Epithelial cell of prostate (primary cell): ENCODE results near the gene ZFAND3.

Experiments
- DNase-seq: peaks from one replicate; pipeline ENCODE4 v3.0.0-alpha.2; 2011; ENCODE audit warnings: low read depth, low spot score
- H3K27ac ChIP-seq: fragments of 450-650 bp; 2 replicates; pipeline ENCODE4 v1.5.1; 2017; ENCODE audit warnings: mild to moderate bottlenecking

The ZFAND3 gene

DNA sequence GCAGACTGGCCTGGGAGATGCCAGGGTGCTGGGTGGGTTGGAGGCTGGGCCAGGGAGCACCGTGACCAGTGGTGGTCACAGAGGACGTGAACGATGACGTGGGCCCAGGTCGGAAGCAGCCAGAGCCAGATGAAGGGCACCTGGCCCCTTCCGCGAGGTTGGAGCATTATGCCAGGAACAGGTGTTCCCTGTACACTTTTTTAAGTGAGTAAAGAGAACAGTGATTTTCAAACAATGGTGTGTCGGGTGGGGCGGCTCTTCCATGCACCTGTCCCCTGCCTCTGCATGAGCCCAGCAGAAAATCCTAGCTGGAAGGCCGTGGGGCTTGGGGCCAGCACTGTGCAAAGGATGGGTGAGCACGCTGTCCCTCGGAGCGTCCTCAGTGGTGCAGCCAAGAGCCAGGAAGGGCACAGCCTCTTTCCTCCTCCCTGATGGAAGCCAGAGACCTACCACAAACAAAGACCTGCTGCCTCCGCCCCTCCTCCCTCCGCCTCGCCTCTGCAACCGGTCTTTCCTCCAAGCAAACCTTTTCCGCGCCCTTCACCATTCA lies 350.5 kb downstream of the ZFAND3 start:
- no peak overlapping the region for H3K27ac ChIP-seq
- no peak for DNase-seq

DNA sequence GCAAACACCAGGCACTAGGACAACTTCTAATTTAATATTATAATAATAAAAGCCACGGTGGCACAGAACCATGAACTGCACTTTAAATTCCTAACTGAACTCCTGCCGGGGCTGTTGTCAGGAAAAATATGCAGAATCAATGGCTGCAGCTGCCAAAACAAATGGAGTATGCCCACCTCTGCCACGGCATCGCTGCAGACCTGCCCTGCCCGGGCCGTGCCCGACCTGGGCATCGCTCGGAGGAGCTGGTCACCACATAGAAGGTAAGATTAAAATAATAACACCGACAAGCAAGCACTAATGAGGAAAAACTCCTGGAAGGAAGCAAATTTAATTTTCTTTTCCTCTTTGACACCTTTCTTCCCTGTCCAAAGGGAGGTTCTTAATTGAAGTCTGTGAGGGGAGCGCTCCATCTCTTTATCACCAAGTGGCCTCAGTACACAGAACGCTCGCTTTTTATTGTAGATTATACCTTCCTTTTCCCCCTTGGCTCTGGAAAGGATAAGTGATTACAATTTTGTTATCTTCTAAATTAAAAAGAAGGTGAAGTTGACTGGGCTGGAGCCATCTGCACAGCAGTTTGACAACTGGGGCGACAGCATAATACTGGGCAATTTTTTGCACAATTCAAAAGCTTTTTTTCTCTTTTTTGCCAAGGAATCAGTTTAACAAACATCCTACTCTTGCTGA lies 351.3 kb downstream of the ZFAND3 start:
- no peak overlapping the region for H3K27ac ChIP-seq
- DNase-seq, result no peak

GRCh38 chr6:38171997-38172738 lies 352.6 kb downstream of the ZFAND3 start:
- DNase-seq, result no peak

DNA sequence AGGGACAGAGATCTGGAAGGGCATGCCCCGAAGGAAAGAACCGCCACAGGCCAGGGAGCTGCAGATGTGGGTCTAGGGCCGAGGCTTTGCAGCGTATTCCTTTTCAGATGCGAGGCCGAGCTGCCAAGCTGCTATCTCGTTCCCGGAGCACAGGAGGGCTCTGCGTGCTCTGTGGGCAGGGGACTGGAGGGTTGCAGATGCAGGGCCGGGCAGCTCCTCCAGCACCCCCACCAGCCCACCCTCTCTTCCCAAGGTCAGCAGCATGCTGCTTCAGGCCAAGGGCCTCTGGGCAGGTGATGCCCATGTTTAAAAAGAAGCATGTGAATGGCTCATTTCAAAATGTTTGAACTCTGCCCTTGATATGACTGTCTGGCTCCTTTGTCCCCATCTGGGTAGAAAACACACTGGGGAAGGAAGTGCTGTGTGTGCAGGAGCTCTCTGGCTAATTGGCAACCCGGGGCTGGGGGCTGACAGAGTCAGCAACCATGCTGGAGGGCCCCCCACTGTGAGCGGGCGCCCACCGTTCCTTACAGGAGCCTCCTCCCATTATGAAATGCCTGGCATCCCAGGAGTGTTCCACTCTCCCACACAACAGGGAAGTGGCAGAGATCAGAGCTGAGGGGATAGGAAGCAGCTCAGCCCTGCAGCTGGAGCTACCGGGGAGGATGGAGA lies 353.3 kb downstream of the ZFAND3 start:
- no peak overlapping the region for H3K27ac ChIP-seq
- no peak for DNase-seq

More at GRCh38 chr6:38171997-38172738, 352.6 kb downstream of the ZFAND3 start:
- no peak overlapping the region for H3K27ac ChIP-seq

- H3K27ac ChIP-seq, result no peak overlapping the region
- no peak for DNase-seq
These were observed 354.4 kb downstream of the ZFAND3 start for GRCh38 chr6:38173909-38174308.

DNA sequence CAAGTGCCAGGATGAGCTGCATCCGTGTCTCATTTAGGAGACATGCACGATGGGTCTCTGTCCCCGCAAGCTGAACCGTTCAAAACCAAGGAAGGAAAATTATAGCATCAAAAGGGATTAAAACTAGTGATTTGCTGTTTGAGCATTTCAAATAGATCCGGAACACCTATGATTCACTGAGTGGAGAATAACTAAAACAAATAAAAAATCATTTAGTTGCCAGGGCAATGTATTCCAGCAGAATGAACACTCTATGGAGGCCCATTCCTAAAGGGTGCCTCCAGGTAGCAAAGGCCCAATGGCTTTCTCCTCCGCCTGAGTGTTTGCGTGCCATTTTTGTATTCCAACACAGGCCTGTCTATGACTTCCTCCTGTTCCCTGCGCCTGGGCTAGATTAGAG lies 354.8 kb downstream of the ZFAND3 start:
- no peak for DNase-seq
- no peak overlapping the region for H3K27ac ChIP-seq

- H3K27ac ChIP-seq, result no peak overlapping the region
- DNase-seq, result no peak
These were observed 355.4 kb downstream of the ZFAND3 start for GRCh38 chr6:38174806-38175495.

- DNase-seq, result no peak
- no peak overlapping the region for H3K27ac ChIP-seq
These were observed 356.3 kb downstream of the ZFAND3 start for GRCh38 chr6:38175786-38176185.

DNA sequence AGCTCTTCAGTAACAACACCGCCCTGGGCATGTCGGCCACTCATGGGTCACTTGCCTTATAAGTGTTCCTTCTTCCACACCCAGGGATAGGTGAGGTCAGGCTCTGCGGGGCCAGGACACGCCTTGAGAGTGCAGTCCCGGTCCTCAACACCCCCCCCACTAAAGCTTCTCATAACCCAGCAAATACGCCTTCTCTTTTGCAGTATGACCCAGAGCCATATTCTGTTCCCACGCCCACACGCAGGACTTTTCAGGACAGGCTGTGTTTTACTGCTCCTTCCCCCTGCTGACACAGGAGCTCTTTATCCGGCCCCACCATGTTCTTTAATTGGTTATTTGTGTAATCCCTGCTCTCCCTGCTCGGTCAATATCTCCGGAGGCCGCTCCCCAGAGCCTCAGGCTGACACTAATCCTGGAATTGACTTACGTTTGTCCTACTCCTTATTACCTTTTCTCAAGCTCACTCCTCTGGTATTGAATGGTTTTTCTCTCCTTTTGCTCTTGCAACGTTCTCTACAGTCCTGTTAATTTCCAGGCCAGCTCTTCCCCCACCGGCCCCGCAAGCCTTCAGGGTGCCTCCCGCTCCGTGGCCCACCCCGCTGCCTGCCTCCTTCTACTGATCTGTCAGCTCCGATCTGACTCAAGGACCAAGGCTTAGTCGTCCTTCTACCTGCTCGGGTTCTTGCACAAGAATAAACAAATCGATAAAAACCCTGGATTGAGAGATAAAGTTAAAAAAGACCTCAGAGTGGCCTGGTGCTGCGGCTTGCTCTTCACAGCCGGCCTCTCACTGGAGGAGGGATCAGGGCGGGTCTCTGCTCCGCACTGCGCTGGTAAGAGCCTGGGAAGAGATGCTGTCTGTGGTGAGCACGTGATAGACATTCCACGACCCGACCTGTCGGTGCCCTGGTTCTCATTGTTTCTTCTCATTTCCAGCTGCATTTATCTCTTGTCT lies 357.5 kb downstream of the ZFAND3 start:
- no peak overlapping the region for H3K27ac ChIP-seq
- no peak for DNase-seq

DNA sequence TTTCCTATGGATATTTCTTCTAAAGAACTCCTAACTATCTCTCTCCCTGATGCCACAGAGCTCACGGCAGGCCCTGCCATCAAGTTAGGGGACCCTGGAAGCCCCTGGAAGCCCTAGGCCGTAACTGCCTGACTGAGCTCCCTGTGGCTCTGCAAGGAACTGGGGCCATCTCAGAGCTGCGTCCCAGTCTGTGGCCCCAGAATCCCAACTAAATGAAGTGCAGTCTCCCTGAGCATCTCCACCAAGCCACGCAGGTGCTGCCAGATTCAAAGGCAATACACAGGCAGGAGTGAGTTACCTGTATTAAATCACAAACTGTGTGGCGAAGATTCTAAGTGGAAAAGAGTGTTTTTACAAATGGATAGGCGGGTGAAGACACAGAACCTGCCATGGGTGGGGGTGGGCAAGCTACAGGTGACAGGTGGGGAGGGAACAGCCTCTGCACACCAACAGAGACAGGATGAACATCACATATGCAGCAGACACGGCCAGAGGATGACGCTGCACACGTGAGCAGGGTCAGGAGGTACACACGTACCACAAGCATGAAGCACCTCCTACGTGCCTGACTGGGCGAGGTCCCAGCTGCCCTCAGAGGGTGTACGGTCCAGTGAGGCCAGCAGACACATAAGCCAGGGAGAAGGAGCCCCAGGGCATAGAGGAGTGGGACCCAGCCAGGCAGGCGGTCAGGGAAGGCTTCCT lies 358.5 kb downstream of the ZFAND3 start:
- no peak for DNase-seq
- H3K27ac ChIP-seq, result no peak overlapping the region

DNA sequence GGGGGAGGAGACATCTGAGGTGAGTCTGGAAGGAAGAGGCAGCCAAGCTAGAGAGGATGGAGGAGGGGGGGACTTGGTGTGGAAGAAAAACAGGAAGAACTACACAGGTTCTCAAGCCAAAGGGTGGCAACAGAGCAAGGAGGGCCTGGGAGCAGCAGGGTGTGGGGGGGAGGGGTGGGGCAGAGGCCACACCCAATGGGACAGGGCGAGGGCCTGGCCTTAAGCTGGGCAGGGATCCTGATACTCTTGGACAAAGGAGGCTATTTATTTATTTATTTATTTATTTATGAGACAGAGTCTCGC lies 359.0 kb downstream of the ZFAND3 start:
- no peak for DNase-seq
- H3K27ac ChIP-seq, result no peak overlapping the region

DNA sequence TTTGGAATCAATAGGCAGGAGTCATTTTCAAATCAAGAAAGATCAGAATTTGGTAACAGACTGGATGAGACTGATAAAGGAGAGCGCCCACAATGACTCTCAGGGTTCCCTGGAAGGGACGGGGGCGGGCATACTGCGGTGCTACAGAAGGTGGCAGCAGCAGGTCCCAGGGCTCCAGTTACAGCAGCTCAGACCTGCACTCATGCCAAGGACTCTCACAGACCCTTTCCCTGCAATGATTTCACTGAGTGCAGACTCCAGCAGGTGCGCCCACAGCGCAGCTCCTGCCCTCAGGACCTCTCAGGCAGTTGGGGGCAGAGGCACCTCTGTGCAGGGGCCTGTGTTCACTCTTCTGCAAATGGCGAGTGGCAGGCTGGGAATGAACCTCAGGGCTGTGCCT lies 359.8 kb downstream of the ZFAND3 start:
- H3K27ac ChIP-seq, result no peak overlapping the region
- no peak for DNase-seq

DNA sequence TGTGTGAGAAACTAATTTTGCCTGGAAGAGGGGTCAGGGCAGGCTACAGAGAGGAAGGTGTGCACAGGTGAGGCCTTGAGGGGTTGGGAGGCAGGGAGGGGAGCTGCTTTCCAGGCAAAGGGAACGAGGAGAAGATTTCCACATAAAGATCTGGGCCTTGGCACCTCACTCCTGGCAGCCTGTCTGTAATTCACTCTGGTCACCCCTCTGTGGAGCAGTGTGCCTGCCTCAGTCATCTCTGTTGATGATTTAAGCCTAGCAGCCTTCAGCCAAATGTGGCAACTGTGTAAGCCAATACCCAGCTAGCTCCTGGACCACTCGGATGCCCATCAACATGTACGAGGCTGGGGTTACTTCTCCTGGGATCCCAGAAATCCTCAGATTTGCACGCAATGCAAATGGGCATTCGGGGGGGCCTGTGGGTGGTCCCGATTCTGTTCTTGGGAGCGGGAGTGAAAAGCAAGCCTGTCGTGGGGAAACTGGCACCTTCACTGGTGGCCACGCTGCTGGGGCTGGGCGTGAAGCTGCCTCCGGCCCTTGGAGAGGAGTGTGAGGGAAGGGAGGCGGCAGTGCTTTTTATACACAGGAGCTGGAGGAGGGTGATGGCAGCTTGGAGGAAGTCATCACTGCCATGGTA lies 360.4 kb downstream of the ZFAND3 start:
- DNase-seq, result no peak

GRCh38 chr6:38180586-38180985 lies 361.1 kb downstream of the ZFAND3 start:
- no peak overlapping the region for H3K27ac ChIP-seq
- DNase-seq, result no peak

More for the DNA sequence above, 360.4 kb downstream of the ZFAND3 start:
- H3K27ac ChIP-seq, result no peak overlapping the region

DNA sequence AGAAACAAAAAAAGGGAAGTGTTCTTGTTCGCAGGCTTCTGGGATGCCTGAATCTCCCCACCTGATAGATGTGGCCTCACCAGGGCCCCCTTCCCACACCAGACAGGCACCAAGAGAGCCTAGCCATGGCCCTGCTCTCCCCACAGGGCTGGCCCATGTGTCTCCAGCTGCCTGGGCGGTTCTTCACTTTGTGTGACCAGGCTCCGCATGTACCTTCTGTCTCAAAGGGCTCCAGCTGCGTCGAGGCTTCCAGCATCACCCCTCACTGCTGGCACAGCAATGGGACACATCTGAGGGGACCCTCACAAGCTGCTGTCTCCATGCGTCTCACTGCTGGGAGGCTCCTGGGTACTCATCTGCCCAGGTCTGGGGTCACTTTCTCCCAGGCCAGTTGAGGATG lies 362.9 kb downstream of the ZFAND3 start:
- H3K27ac ChIP-seq, result no peak overlapping the region
- no peak for DNase-seq

DNA sequence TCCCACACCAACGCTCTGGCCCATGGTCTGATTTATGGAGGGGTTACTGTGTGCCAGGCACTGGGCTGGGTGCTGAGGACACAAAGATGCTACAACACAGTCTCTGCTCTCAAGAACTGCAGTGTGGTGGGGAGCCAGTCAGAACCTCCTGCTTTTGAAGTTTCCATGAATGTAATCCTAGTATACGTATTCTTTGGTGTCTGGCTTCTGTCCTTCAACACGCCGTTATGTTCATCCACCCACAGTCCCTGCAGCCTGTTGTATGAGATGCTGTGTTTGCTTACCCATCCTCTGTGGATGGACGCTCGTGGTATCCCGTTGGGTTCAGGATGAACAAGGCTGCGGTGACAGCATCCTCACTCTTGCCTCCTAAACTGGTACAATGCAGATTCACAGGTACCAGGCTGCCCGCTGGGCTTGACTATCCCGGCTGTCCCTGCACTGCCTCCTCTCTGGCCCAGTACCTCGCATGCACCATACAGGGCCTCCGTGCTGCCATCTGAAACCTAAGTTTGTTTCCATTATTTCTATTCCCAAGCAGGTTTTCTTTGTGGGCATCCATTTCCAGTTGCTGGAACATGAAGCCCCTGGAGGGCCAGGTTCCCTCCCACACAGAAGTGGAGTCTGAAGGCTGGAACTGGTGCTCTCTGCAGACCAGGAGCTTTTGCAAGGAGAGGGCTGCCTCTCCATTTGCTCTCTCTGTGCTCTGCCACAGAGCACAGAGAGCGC lies 364.5 kb downstream of the ZFAND3 start:
- no peak overlapping the region for H3K27ac ChIP-seq
- DNase-seq, result no peak

DNA sequence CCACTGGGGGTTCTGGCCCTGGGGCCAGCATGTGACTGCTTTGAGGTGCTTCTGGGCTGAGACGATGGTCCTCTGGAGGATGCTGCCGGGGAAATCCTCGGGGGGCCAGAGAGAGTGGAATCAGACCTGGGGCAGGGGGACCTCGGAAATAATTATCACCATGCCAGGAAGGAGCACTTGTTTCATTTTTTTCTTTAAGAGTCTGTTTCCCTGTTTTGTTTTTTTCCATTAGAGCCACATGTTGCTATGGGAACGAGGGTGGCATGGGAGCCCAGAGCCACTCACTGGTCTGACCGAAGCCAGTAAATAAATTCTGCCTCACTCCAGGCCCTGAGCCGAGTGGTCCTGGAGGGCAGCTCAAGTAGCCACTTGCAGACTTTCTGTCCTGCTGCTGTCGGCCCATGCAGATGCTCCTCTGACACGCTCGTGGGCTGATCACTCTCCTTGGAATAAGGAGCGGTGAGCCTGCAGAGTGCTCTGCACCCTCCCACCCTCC lies 365.1 kb downstream of the ZFAND3 start:
- no peak for DNase-seq
- no peak overlapping the region for H3K27ac ChIP-seq

DNA sequence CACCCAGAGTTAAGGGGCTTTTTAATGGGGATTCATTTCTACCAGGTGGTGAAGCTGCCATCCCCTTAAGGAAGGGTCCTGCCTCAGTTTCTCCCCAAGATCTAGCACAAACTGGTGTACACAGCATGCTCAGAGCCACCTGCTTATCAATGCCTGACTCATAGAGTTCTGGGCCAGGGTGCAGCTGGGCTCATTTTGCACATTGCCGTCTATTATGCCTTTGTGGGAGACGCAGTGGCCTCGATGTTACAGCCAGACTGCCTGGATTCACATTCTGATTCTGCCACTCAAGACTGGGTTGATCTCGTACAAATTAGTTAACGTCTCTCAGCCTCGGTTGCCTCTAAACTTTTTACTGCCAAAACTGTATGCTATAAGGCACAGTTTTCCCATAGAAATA lies 365.7 kb downstream of the ZFAND3 start:
- H3K27ac ChIP-seq, result no peak overlapping the region
- no peak for DNase-seq
